G401.6 (cell line): ENCODE results near the gene MICU1.
"Not testable (repeated sequence)": the region's sequence is repeated elsewhere in the genome, so short reads cannot be mapped to it uniquely, and the experiment has no call there.

Experiments
- FAIRE-seq: peaks from 2 replicates; lab custom pipeline; 2012; peaks lifted over from hg19 to GRCh38; lab: Jason Lieb, UNC

MICU1 gene

DNA sequence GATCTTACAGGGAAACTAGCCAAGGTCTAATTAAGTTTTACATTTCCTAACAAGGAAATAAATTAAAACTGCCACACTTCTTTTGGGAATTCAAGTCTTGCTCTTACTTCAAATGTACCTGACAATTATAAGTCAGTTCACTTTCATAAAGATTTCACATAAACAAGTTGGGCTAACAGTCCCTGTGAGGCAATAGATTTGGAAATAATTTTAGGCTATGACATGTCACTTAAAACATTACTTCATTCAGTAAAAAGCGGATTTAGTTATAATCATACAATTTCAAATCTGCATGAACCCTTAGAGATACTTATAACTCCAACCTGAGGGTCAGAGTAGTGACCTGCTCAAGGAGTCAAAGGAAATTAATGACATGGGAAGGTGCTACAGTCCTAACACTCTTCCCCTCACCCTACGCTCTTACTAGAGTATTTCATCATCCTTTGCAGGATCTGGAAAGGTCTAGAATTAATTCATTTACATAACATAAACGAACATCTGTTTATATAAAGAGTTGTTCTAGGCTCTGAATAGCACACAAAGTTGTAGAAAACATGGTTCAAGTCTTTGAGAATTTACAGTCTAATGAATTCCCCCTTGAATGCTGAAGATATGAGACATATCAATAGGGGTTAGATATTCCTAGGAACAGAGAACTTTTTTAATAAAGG is 238.8 kb downstream of the MICU1 start:
- no peak for FAIRE-seq

DNA sequence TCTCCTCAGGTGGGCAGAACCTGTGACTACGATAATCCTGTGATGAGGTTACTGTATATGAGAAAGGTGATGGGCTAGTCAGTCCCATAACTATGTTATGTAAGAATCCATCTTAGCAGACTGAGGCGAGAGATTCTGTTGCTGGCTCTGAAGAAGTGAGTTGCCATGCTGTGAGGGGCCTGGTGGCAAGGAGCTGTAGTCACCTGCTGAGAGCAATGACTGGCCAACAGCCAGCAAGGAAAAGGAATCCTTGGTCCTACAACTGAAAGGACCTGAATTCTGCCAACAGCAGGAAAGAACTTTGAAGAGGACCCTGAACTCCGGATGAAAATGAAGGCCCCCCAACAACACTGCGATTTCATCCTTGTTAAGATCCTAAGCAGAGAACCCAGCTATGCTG is 240.2 kb downstream of the MICU1 start:
- FAIRE-seq = no peak

DNA sequence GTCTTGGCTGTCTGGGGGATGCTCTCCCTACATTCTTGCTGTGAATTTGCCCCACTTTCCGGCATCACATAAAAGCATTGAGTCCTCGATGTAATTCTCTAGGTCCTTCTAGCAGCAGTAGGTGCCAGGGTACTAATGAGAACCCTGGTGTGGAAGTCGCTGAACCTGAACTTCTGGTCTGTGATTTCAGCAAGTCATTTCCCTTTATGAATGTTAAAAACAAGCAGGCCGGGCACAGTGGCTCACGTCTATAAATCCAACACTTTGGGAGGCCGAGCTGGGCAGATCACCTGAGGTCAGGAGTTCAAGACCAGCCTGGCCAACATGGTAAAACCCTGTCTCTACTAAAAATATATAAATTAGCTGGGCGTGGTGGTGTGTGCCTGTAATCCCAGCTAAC is 240.9 kb downstream of the MICU1 start:
- FAIRE-seq = not testable (repeated sequence)

DNA sequence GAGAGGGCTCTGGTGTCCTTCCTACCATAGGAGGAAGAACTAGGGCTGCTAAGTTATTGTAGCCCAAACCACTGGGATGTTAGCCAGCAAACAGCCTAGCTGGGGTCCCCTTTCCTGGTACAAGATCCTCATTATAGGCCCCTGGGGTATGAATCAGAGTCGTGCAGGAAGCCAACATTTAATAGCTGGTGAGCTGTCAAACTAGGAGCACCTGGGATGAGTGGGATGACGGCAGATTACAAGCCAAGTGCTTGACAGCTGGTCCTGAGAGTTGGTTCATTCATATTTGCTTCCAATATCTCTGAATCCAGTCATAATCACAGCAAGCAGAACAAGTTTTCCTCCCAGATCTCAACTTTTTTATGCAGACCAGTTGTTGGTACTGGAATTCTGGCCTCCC is 246.1 kb downstream of the MICU1 start:
- no peak for FAIRE-seq

DNA sequence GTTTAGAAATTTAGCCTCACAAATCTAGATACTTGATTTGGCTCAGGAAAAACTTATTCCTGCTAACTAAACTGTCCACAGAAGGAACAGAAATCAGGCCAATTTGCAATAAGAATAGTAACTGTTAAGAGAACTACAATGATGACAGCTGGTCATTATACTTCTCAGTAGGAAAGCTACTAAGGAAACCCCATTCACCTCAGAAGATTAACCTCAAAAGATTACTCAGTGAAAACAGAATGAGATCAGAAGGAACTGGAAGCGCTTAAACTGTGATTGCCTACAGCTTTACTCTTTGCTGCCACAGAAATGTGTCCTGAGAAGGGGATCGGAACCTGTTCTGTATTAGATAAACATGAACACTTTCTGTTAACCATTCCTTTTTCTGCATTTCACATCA is 246.8 kb downstream of the MICU1 start:
- FAIRE-seq = no peak

DNA sequence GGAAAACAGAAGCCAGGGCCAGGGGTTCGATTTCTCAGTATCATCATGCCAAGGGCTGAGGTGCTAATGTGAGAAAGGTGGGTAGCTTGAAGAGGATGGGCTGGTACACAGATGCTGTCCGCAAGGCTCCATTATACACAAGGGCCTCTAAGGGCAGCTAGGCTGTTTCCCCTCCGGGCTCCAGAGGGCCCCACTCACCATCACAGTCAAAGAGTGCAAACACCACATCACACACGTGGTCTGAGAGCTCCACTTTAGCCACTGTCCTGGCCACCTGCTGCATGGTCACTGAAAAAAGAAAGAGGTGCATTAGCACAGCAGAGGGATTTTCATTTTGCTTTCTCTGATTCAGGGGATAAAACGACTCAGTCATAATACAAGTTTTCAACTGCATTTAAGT is 250.3 kb downstream of the MICU1 start:
- no peak for FAIRE-seq

DNA sequence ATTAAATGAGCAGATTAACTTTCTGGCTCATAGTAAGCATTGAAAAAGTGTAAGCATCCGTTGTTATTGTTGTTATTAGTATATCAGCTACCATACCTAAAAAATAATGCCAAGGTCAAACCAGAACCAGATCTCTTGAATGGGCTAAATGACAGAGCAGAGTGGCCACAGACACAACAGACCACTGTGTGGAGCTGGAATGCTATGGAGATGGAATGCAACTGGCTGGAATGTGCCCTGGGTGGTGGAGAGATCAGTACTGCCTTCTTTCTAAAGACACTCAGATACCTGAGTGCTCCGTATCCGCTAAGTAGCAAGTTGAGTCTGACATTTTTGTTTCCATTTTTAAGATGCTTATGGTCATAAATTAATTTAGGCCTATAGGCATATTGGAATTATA is 250.7 kb downstream of the MICU1 start:
- FAIRE-seq = no peak

DNA sequence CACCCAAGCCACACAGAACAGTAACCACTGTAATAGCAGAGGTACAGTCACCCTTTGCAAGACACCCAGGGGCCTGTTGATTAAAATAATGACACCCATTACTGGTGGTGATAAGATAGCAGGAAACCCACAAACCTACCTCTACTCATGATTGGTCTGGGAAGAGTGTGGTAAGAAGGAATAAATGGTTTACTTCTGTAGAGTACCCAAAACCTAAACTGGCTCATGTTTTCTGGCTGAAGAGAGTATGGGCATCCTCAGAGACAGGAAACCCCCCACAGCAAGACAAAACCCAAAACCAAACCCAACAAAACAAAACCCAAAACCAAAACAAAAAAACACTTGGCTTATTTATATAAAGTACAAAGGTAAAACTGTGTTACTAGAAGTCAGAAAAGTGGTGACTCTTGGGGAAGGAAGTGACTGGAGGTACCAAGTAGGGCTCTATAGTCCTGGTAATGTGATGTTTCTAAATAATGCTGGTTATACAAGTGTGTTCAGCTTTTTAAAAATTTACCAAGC is 255.6 kb downstream of the MICU1 start:
- no peak for FAIRE-seq

DNA sequence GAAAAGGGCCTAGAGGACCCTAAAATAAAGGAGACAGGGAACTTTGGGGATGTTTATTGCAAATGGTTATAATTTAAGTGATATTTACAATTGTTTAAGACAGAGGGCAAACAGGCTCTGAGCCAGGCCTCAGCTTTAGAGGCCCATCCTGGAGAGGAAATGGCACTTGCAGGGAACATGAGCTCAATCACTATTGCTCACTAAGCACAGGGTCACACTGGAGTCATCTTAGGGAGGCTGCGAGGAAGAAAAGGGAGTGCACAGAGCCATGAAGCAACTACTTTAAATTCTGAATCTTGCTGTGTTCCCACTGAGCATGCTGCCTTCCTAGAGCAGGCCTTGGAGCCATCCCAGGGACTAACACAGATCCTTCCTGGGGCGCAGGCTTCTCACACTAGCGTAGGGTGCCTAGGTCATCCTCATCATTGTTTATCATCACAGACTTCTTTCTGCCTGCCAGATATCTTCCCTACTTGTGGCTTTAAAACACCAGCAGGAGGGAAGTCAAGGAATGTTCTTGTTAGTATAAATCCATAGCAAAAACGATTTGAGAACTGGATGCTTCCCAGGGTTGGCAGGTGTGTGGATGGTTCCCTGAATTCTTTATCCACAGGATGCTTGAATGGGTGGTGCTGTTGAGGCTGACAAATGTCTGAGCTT is 258.4 kb downstream of the MICU1 start:
- no peak for FAIRE-seq

DNA sequence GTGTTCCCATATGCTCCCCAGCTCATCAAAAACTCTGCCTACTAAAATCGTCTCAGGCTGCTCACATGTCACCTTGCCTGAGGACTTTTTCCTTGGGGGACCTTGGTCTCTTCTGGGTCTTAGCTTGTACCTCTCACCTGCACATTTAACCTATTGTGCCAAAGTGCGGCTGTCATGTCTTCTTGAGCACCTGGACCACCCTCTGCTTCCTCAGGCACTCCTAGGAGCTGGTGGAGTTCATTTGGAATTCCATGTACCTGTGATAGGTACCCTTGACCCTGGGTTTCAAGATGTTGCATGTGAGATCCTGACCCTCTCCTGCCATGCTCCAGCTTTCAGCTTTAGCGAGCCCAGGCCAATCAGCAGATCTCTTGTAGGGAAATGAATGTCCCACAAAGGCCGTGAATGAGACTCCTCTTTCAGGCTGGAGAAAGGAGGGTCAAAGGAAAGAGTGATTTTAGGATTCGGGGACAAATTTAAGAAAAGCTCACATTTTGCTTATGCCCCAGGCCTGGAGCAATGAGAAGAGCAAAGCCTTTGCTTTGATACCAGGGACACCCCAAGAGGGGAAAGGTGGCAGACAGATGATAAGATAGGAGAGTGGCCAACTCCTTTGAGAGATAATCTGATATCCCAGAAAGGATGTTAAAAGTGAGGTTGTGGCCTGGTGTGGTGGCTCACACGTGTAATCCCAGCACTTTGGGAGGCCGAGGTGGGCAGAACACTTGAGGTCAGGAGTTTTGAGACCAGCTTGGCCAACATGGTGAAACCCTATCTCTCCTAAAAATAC is 260.6 kb downstream of the MICU1 start:
- FAIRE-seq = no peak

DNA sequence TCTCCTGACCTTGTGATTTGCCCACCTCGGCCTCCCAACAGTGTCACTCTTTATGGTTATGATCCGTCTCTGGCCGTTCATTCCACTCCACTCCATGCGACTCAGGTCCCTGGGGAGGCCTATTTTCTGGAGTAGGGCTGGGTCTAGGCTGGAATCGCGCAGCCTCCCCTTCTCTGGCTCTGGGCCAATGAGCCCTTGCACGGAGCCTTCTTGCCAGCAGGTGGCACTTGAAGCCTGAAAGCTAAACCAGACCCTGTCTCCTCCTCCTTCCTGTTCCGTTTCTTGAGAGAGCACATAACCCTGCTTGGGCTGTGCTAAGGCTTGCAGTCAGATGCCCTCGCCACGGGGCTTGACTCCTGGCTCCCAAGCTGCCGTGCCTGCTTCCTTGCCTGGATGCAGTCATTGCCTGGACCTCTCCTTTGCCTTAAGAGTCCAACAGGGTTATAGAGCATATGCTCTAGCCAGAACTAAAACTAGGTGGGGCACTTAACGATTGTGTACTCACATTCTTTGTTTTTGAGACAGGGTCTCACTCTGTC is 261.6 kb downstream of the MICU1 start:
- peak; percentile 44 for FAIRE-seq

DNA sequence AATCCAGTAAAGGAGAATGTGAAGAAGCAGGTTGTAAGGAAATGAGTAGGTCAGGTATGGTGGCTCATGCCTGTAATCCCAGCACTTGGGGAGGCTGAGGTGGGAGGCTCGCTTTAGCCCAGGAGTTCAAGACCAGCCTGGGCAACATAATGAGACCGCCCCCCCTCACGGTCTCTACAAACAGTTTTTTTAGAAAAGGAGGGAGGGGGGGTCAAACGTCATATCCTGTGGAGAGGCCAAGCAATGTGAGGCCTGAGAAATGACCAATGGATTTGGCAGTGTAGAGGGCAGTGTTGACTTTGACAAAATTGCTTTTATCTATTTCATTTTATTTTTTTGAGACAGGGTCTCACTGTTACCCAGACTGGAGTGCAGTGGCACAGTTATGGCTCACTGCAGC is 268.9 kb downstream of the MICU1 start:
- FAIRE-seq = no peak

DNA sequence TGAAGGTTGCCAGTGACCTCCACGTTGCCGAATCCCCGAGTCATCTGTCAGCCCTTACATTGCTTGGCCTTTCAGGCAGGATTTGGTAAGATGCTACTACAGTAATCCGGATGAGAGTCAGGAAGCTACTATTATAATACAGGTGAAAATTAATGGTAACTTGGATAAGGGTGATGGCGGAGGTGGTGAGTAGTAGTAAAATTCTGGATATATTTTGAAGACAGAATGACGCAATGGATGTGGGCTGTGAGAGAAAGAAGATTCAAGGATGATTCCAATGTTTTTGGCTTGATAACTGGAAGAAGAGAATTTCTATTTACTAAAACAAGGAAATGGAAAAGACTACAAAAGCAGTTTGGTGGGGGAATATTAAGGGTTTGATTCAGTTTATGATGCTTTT is 269.8 kb downstream of the MICU1 start:
- FAIRE-seq = no peak

DNA sequence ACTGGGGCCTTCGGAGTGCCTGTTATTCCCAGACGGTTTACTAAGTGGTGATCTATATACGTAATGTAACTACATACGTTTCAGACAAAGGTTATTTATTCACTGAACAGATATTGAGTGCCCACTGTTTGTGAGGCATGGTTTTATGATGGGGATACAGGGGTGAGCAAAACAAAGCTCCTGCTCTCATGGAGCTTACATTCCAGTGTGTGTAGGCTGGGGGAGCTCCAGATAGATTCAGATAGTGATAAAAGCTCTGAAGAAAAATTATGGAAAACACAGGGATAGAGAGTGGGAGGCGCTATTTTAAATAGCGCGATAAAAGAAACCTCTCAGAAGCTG is 270.7 kb downstream of the MICU1 start:
- FAIRE-seq = no peak

DNA sequence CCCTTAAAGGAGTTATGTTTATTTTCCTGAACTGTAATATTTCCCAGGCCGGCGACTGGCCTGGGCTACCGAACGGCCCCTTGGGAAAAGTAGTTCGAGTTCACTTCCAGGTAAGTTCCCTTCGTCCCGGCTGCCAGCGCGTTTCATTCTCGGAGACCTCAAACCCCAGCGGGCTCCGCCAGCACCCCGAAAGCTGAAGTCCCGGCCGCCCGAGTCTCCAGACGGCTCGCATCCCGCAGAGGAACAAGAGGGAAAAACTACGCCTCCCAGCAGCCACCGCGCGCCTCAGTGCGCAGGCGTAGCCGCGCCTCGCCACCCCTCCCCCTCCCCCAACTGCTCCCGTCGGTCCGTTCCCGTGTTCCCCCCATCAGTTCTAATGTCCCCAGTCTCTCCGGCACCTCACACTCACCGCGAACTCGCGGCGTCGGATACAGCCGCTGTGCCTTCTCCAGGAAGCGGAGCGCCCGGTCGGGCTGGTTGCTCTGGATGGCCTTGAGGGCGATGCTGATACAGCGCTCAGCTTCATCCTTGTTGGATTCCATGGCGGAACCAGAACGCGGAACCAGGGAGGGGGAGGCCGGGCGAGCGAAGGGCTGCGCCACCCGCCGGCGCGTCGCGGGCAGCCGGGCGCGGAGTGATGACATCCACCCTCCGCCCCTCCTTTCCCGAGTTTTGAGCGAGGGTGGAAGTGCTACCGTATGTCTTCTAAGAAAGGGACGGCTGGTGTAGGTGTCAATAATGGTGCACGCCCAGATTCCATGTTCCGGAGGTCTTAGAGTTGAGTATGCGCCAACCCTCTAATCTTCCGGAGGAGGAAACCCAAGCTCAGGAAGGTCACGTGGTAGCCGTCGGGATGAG is 271.3 kb downstream of the MICU1 start, which contains the start of gene DNAJB12:
Gene DNAJB12 (minus strand): TSS at position 564 of the 858 bp plus-strand sequence. CDS start 22 bp downstream, at position 542.
- FAIRE-seq = peak; percentile 81

DNA sequence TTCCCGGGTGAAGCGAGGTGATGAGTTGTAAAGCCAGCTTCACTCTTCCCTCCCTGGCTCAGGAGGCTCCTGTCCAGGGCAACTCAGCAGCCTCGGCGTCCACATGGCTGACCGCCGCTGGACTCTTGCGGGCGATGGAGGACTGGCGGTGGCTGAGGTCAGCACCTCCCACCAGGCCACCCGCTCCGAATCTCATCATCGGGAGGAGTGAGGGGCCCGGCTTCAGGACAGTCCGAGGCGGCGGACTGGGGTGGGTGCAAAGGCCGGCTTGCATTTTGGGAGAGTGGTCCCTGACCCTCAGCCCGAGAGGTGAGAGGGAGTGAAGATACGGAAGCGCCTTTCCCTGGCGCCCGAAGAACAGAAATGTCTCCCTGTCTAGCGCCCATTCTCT is 271.9 kb downstream of the MICU1 start:
- FAIRE-seq = no peak

DNA sequence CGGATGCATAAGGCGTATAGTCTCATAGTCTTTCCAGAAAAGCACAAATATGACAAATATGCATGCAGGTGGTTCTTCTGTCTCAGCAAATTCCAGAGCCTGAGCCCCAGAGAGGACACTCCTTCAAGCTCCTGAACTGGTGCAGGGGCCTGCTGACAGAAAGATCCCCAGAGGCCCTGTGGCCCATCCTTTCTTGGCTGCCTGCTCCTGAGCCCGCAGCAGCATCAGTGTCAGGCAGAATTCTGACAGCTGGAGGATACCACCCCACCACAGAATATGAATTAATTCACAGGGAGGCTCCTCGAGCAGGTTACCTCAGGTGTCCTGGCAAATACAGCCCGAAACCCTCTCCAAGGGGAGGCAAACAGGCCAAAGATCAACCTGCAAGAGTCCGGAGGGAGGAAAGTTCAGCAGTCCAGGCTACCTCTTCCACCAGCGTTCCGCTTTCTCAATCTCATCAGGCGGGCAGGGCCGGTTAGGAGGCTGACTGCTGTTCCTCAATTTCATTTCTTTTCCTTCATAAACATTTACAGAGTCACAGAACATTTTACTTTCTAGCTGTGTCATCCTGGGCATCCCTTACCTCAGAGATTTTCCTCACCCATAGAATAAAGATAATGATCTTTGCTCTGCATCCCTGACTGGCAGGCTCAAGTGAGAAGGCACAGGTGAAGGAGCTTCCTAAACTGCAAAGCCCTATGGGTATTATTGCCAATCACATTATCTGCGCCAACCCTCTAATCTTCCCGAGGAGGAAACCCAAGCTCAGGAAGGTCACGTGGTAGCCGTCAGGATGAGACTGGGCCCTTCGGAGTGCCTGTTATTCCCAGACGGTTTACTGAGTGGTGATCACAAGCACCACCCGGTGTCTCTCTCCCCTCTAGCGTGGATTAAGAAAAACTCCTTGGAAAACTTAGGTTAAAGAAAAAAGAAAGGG is 272.6 kb downstream of the MICU1 start:
- no peak for FAIRE-seq

DNA sequence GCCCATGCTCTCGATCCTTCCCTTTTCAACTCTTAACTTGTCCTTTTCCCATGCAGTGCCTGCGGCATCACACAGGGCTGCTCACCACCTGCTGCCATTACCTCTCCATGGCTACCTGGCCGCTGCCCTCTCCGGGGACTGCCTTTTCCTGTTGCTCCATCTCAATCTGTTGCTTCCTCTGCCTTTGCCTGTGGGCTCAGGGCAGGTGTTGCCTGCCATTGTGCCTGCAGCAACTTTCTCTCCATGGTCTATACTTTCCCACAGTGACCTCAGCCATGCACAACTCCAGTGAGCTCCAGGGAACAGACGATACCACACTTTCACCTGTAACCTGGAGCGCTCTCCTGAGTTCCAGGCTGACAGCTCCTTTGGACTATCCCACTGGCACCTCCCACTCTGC is 274.4 kb downstream of the MICU1 start:
- no peak for FAIRE-seq

DNA sequence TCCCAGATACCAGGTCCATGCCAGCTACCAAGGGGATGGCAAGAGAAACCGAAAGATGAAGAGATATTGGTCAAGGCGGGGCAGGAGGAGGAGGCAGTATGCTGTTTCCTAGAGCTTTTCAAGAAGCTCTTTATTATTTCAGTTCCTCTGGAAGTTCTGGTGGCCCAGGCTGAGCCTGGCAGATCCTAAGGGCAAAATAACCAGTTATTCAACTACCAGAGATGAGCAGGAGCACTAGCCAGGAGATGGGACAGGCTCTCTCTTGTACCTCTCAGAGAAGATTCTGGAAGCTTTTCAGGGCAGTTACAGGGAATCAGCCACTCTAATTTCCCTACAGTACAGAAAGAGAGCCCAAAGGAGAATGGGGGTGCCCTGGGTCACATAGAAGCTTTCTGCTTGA is 276.4 kb downstream of the MICU1 start:
- no peak for FAIRE-seq

DNA sequence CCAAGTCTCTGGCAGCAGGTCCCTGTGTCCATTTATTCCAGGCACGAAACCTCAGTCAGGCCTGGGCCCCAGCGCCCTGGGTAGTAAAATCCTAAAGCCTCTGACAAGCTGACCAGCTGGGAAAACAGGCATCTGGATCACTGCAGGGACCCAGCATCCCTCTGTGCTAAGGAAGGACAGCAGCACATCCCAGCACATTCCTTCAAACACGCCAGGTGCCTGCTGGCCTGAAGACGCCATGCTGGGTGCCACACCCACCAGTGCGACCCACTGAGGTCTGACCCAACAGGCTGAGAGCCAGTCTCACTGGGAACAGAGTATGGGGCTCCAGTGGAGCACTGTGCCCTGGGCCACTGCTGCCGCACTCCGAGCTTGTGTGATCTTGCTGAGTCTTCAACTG is 277.6 kb downstream of the MICU1 start:
- no peak for FAIRE-seq

DNA sequence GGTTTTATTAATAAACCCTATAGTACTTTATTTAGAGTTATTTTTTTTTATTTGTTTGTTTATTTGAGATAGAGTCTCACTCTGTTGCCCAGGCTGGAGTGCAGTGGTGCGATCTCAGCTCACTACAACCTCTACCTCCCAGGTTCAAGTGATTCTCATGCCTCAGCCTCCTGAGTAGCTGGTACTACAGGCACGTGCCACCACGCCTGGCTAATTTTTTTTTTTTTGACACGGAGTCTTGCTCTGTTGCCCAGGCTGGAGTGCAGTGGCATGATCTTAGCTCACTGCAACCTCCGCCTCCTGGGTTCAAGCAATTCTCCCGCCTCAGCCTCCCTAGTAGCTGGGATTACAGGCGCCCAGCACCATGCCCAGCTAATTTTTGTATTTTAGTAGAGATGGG is 279.8 kb downstream of the MICU1 start:
- FAIRE-seq = not testable (repeated sequence)
